H1 (cell line): Measurements from ENCODE around the gene PRKAA2. TPM values are rescaled to one million over a fixed set of nuclear protein-coding genes. Genes with fewer than 3 reads are reported as not detected.

ENCODE experiments used
- CTCF ChIA-PET: fragments of 300-600 bp; sonication (Branson Sonifier 250); formaldehyde crosslinking; loops from one replicate; lab custom pipeline; 2021; ENCODE audit not compliant: partially characterized antibody; lab: Charles Lee
- POLR2A ChIA-PET: fragments of 300-600 bp; sonication (Branson Sonifier 250); formaldehyde crosslinking; loops from one replicate; lab custom pipeline; 2021; ENCODE audit warnings: inconsistent platforms; ENCODE audit not compliant: partially characterized antibody; lab: Charles Lee
- DNase-seq, 2 experiments: peaks; one replicate each; pipeline versions ENCODE4 v3.0.0 to v3.0.0-alpha.2; 2010 to 2022; ENCODE audit warnings: low spot score in 2 of 2, low read depth in 1 of 2, mixed read lengths in 1 of 2
- FAIRE-seq: peaks from 2 replicates; lab custom pipeline; 2011; peaks lifted over from hg19 to GRCh38; lab: Jason Lieb, UNC
- H2AFZ ChIP-seq: 2 replicates; pipeline ENCODE4 v1.8.1; 2012; ENCODE audit warnings: low read length, inconsistent platforms
- H2AK5ac ChIP-seq: 2 replicates; pipeline ENCODE4 v1.6.1; 2013; ENCODE audit warnings: low read depth, low read length
- H2BK120ac ChIP-seq: replicated peaks from 2 replicates; pipeline ENCODE3; 2013; ENCODE audit warnings: low read depth, low read length, inconsistent platforms
- H2BK12ac ChIP-seq: 2 replicates; pipeline ENCODE4 v1.6.1; 2013; ENCODE audit warnings: low read depth, low read length
- H2BK15ac ChIP-seq: 2 replicates; pipeline ENCODE4 v1.6.1; 2013; ENCODE audit warnings: low read length
- H2BK20ac ChIP-seq: 2 replicates; pipeline ENCODE4 v1.6.1; 2013; ENCODE audit warnings: low read length
- H2BK5ac ChIP-seq: 2 replicates; pipeline ENCODE4 v1.6.1; 2013; ENCODE audit warnings: low read depth, low read length
- H3K14ac ChIP-seq: 2 replicates; pipeline ENCODE4 v1.6.1; 2013; ENCODE audit warnings: inconsistent platforms; ENCODE audit not compliant: insufficient read length
- H3K18ac ChIP-seq: 2 replicates; pipeline ENCODE4 v1.6.1; 2013; ENCODE audit warnings: low read length; ENCODE audit errors: extremely low read depth
- H3K23ac ChIP-seq: 2 replicates; pipeline ENCODE4 v1.6.1; 2013; ENCODE audit warnings: inconsistent platforms; ENCODE audit not compliant: insufficient read length
- H3K23me2 ChIP-seq: 2 replicates; pipeline ENCODE4 v1.6.1; 2013; ENCODE audit warnings: low read depth, low read length
- H3K27ac ChIP-seq: 2 replicates; pipeline ENCODE4 v1.6.1; 2011; ENCODE audit warnings: low read depth, low read length, inconsistent platforms
- H3K27me3 ChIP-seq, 4 experiments: replicated peaks in 1 of 4; 1 replicate in 1 of 4; 2 replicates in 3 of 4; pipeline versions ENCODE4 v1.6.1 to v1.8.1; 2011 to 2013; ENCODE audit warnings: low read length in 3 of 4, mild to moderate bottlenecking in 3 of 4, inconsistent platforms in 2 of 4, mixed read lengths in 2 of 4, moderate library complexity in 1 of 4; ENCODE audit not compliant: control insufficient read depth in 3 of 4, insufficient read depth in 3 of 4; ENCODE audit errors: extremely low read depth in 1 of 4
- H3K36me3 ChIP-seq, 4 experiments: 2 replicates each; pipeline versions ENCODE4 v1.6.1 to v1.8.1; 2011 to 2013; ENCODE audit warnings: mild to moderate bottlenecking in 4 of 4, low read length in 3 of 4, moderate library complexity in 2 of 4, control low read depth in 1 of 4, inconsistent platforms in 1 of 4; ENCODE audit not compliant: insufficient read depth in 4 of 4, control insufficient read depth in 2 of 4
- H3K4ac ChIP-seq: replicated peaks from 2 replicates; pipeline ENCODE3; 2013; ENCODE audit warnings: low read length, low read depth, mixed read lengths, inconsistent platforms; ENCODE audit not compliant: insufficient read length
- H3K4me1 ChIP-seq, 4 experiments: replicated peaks in 1 of 4; 1 replicate in 1 of 4; 2 replicates in 3 of 4; pipeline versions ENCODE4 v1.6.1 to v1.8.1; 2011 to 2013; ENCODE audit warnings: low read length in 3 of 4, inconsistent platforms in 2 of 4, mixed read lengths in 1 of 4; ENCODE audit not compliant: insufficient read depth in 4 of 4, control insufficient read depth in 3 of 4
- H3K4me2 ChIP-seq, 2 experiments: 2 replicates each; pipeline versions ENCODE4 v1.6.1 to v1.8.1; 2011 to 2013; ENCODE audit warnings: low read depth in 2 of 2, low read length in 2 of 2, control low read depth in 1 of 2, inconsistent platforms in 1 of 2, mild to moderate bottlenecking in 1 of 2; ENCODE audit not compliant: insufficient read depth in 1 of 2
- H3K4me3 ChIP-seq, 4 experiments: fragments of 200-600, 300-600 bp in 1 of 4; sonication (generic), shearing (Covaris generic), sonication (Bioruptor Twin) in 1 of 4; 2 replicates each; pipeline versions ENCODE4 v1.5.1 to v1.8.1; 2011 to 2016; ENCODE audit warnings: low read length in 4 of 4, low read depth in 3 of 4, control low read depth in 2 of 4, inconsistent platforms in 2 of 4, mild to moderate bottlenecking in 2 of 4, mixed read lengths in 1 of 4, moderate library complexity in 1 of 4; ENCODE audit not compliant: insufficient read depth in 2 of 4; ENCODE audit errors: extremely low read depth in 1 of 4
- H3K56ac ChIP-seq: replicated peaks from 2 replicates; pipeline ENCODE3; 2013; ENCODE audit warnings: low read depth, mild to moderate bottlenecking, mixed read lengths, low read length, inconsistent platforms; ENCODE audit not compliant: insufficient read length
- H3K79me1 ChIP-seq: 2 replicates; pipeline ENCODE4 v1.6.1; 2013; ENCODE audit warnings: low read depth, low read length, control low read depth
- H3K79me2 ChIP-seq, 2 experiments: 2 replicates each; pipeline versions ENCODE4 v1.6.1 to v1.8.1; 2012 to 2013; ENCODE audit warnings: low read length in 2 of 2, mild to moderate bottlenecking in 2 of 2, inconsistent platforms in 1 of 2; ENCODE audit not compliant: insufficient read depth in 2 of 2, control insufficient read depth in 1 of 2
- H3K9ac ChIP-seq, 4 experiments: replicated peaks in 1 of 4; 1 replicate in 1 of 4; 2 replicates in 3 of 4; pipeline versions ENCODE4 v1.6.1 to v1.8.1; 2011 to 2013; ENCODE audit warnings: low read depth in 3 of 4, low read length in 3 of 4, control low read depth in 2 of 4, mild to moderate bottlenecking in 2 of 4, moderate library complexity in 2 of 4, inconsistent platforms in 1 of 4; ENCODE audit errors: extremely low read depth in 1 of 4
- H3K9me3 ChIP-seq, 2 experiments: 2 replicates each; pipeline versions ENCODE4 v1.6.1 to v1.8.1; 2012 to 2013; ENCODE audit warnings: mild to moderate bottlenecking in 2 of 2, moderate library complexity in 2 of 2, control low read depth in 1 of 2, inconsistent platforms in 1 of 2, low read depth in 1 of 2, low read length in 1 of 2, mixed read lengths in 1 of 2; ENCODE audit not compliant: insufficient read depth in 2 of 2
- H4K20me1 ChIP-seq, 2 experiments: replicated peaks in 1 of 2; 2 replicates each; pipeline versions ENCODE3 to v1.8.1; 2011 to 2013; ENCODE audit warnings: inconsistent platforms in 2 of 2, low read length in 2 of 2, mild to moderate bottlenecking in 1 of 2; ENCODE audit not compliant: insufficient read depth in 2 of 2, control insufficient read depth in 1 of 2
- H4K5ac ChIP-seq: 2 replicates; pipeline ENCODE4 v1.6.1; 2013; ENCODE audit warnings: low read length, low read depth, mixed read lengths, inconsistent platforms; ENCODE audit not compliant: insufficient read length
- H4K8ac ChIP-seq: 2 replicates; pipeline ENCODE4 v1.8.0; 2013; ENCODE audit warnings: mild to moderate bottlenecking, moderate library complexity, low read length, inconsistent platforms; ENCODE audit not compliant: insufficient read depth; ENCODE audit errors: extremely low read depth
- H4K91ac ChIP-seq: replicated peaks from 2 replicates; pipeline ENCODE3; 2013; ENCODE audit warnings: low read length, mixed read lengths, inconsistent platforms; ENCODE audit not compliant: insufficient read length
- BRCA1 ChIP-seq: IDR thresholded peaks from 2 replicates; pipeline ENCODE4 v1.6.1; 2012; ENCODE audit warnings: low read depth, low read length, improper control_type of control experiment
- CBX8 ChIP-seq: fragments of 300-800, 300-1000 bp; sonication (generic); IDR thresholded peaks from 2 replicates; pipeline ENCODE4 v1.7.1; 2016; ENCODE audit warnings: low read depth, low read length, borderline replicate concordance
- GTF2F1 ChIP-seq: IDR thresholded peaks from 2 replicates; pipeline ENCODE4 v1.6.1; 2012; ENCODE audit warnings: low read depth, low read length, improper control_type of control experiment, borderline replicate concordance
- KDM5A ChIP-seq: fragments of 200-600 bp; IDR thresholded peaks from 2 replicates; pipeline ENCODE4 v1.7.1; 2012; ENCODE audit warnings: mild to moderate bottlenecking, low read length, inconsistent platforms, mixed read lengths
- POU5F1 ChIP-seq: IDR thresholded peaks from 2 replicates; pipeline ENCODE4 v1.6.1; 2011; ENCODE audit warnings: low read depth, mild to moderate bottlenecking, low read length, moderate library complexity
- RBBP5 ChIP-seq: IDR thresholded peaks from 2 replicates; pipeline ENCODE4 v1.7.1; 2012; ENCODE audit warnings: low read depth, mild to moderate bottlenecking, inconsistent platforms, low read length, moderate library complexity, borderline replicate concordance
- RNF2 ChIP-seq: fragments of 200-900, 300-1000 bp; sonication (generic); IDR thresholded peaks from 2 replicates; pipeline ENCODE4 v1.7.1; 2016; ENCODE audit warnings: borderline replicate concordance, low read depth, mild to moderate bottlenecking, antibody characterized with exemption, low read length; ENCODE audit not compliant: poor library complexity, severe bottlenecking; ENCODE audit errors: missing control alignments
- RXRA ChIP-seq: IDR thresholded peaks from 2 replicates; pipeline ENCODE4 v1.6.1; 2011; ENCODE audit warnings: low read depth, mild to moderate bottlenecking, low read length, moderate library complexity; ENCODE audit not compliant: insufficient read depth
- SIX5 ChIP-seq: IDR thresholded peaks from 2 replicates; pipeline ENCODE4 v1.6.1; 2011; ENCODE audit warnings: mild to moderate bottlenecking, low read depth, low read length
- SP2 ChIP-seq: IDR thresholded peaks from 2 replicates; pipeline ENCODE4 v1.6.1; 2012; ENCODE audit warnings: mild to moderate bottlenecking, low read length, inconsistent platforms
- WGBS, 2 experiments: shearing (Covaris generic) in 1 of 2; methylation state at CpG; one replicate each; pipeline versions ENCODE4 v1.1.6 to v1.1.7; 2013 to 2015; ENCODE audit warnings: low lambda C conversion rate in 2 of 2, mixed read lengths in 2 of 2, inconsistent platforms in 1 of 2, low coverage in 1 of 2, missing lambda C conversion rate in 1 of 2; ENCODE audit not compliant: insufficient replicate concordance in 2 of 2, insufficient coverage in 1 of 2, insufficient read length in 1 of 2; ENCODE audit errors: extremely low coverage in 1 of 2, missing lambda C conversion rate in 1 of 2; 5-methylcytosine and 5-hydroxymethylcytosine counted together
- polyA plus RNA-seq, 7 experiments: library from polyadenylated mRNA; depleted of rRNA in 3 of 7; stranded (reverse) in 5 of 7; unstranded in 2 of 7; fragments of >200 nt in 5 of 7; fragments of 200-250 nt in 2 of 7; gene quantifications; 1 replicate in 5 of 7; 2 replicates in 1 of 7; 4 replicates in 1 of 7; pipeline versions ENCODE4 v1.2.1 to v1.2.3, GENCODE V29; 2011 to 2013; ENCODE audit warnings: missing spikeins in 2 of 7, mixed read lengths in 2 of 7
- total RNA-seq: library from RNA; stranded (reverse); fragmentation: NEBNext Ultra II Directional; extraction: Animal tissue kit (Norgen Biotek cat#: 25700); gene quantifications from 2 replicates; pipeline ENCODE4 v1.2.1, GENCODE V29; 2021

PRKAA2 gene
- total and polyA plus RNA-seq, 2 of the 8 experiments (the other 6 are each of a cell fraction or from before 2014, with no cell fraction given) = 2.6 to 6.4 TPM

- Histone ChIP-seq H3K9ac (no peak overlapping the region), H2BK20ac (no peak overlapping the region), H3K14ac (no peak overlapping the region), H4K91ac (no peak overlapping the region), H2AFZ (no peak overlapping the region), H2BK12ac (no peak overlapping the region), H4K8ac (no peak overlapping the region), H2BK120ac (no peak overlapping the region), H3K27me3 (no peaks in the 10 kb centered on the region), H3K79me2 (no peaks in the 10 kb centered on the region), H3K4ac (no peak overlapping the region), H3K4me3 (no peak overlapping the region), H3K18ac (no peak overlapping the region), H3K56ac (no peak overlapping the region), H3K9me3 (no peaks in the 10 kb centered on the region), H4K20me1 (no peaks in the 10 kb centered on the region), H2AK5ac (no peak overlapping the region), H3K79me1 (no peaks in the 10 kb centered on the region), H3K4me2 (no peak overlapping the region), H3K23ac (no peak overlapping the region), H3K4me1 (no peaks in the 10 kb centered on the region), H4K5ac (no peak overlapping the region), H2BK15ac (no peak overlapping the region), H3K23me2 (no peaks in the 10 kb centered on the region), H3K36me3 (no peaks in the 10 kb centered on the region), H3K27ac (no peak overlapping the region), H2BK5ac (no peak overlapping the region)
- WGBS, 2 experiments = 88% methylated on average over 1 of the region's 1 CpG; no CpG with 5 or more reads in 1 of the 2 experiments
- FAIRE-seq (no peak), DNase-seq (no peak)
- ChIA-PET POLR2A (no interaction called here), CTCF (no interaction called here)
- TF ChIP-seq KDM5A = no peak
- no peak for TF ChIP-seq BRCA1
- TF ChIP-seq RNF2 = no peak
- TF ChIP-seq SP2 = no peak
- TF ChIP-seq POU5F1 = no peak
- no peak for TF ChIP-seq RBBP5
- no peak for TF ChIP-seq RXRA
- TF ChIP-seq GTF2F1 = no peak
- TF ChIP-seq SIX5 = no peak
- no peak for TF ChIP-seq CBX8
These were observed 74.1 kb downstream of the PRKAA2 start for GRCh38 chr1:56719171-56719570.
